ENCODE data around the gene SERPINA3. TPM values are rescaled to one million over a fixed set of nuclear protein-coding genes. Genes with fewer than 3 reads are reported as not detected.
A peak's percentile ranks its signal among the peaks of the same experiment; 100 is the strongest.

SERPINA3 gene
- total RNA-seq, 1 donor from 2014 or later: 5.2 TPM

- Mint-ChIP-seq H3K36me3 (ENCODE audit: insufficient read depth) (peaks cover 2% of the 10 kb centered on the region), H3K27ac (peak within 1 kb of the TSS; percentile 13), H3K27me3 (peaks cover 4% of the 10 kb centered on the region), H3K4me3 (ENCODE audit: low read depth) (peak within 1 kb of the TSS; percentile 52), H3K4me1 (ENCODE audit: low read depth) (peaks cover 17% of the 10 kb centered on the region), H3K9me3 (ENCODE audit: low read depth) (no peaks in the 10 kb centered on the region)
- no peak for DNase-seq (ENCODE audit: low spot score, unreplicated experiment)
- no peak for TF ChIP-seq CTCF (IDR thresholded peaks at IDR 0.05; ENCODE audit: unreplicated experiment)
Observed at GRCh38 chr14:94581127-94581999, 30.8 kb upstream of the SERPINA3 start, which contains the start of gene SERPINA5. Gene SERPINA5 (plus strand): TSS chr14:94581426. CDS start chr14:94587363, 5,937 bp downstream.

DNA sequence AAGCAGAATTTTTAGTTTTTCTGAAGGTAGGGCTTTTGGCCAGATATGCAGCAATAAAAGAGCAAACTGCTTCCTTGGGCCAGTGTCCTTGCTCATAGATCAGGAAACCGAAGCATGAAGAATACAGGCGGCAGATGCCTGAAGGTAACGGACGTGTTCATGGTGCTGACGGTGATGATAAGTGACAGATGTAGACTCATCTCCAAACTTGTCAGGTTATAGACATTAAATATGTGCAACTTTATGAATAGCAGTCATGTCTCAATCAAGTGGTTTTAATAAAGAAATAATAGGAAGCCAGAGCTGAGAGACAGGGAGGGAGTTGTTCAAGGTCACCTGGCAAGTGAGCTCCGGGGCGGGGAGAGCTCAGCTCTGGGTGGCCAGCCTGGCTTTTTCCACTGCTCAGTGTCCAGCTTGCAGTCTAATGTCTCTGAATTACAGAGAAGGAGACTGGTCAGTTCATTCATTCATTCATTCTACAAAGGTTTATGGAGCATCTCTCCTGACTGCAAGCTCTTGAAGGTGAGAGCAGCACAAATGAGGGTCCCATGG lies 29.9 kb upstream of the SERPINA3 start:
- Mint-ChIP-seq H3K4me3 (ENCODE audit: low read depth) (no peak overlapping the region), H3K36me3 (ENCODE audit: insufficient read depth) (peaks cover 2% of the 10 kb centered on the region), H3K4me1 (ENCODE audit: low read depth) (peaks cover 17% of the 10 kb centered on the region), H3K9me3 (ENCODE audit: low read depth) (no peaks in the 10 kb centered on the region), H3K27me3 (peaks cover 9% of the 10 kb centered on the region), H3K27ac (no peak overlapping the region)
- no peak for DNase-seq (ENCODE audit: low spot score, unreplicated experiment)
- TF ChIP-seq CTCF (IDR thresholded peaks at IDR 0.05; ENCODE audit: unreplicated experiment): no peak

- H3K27ac Mint-ChIP-seq: no peak overlapping the region
- peaks cover 2% of the 10 kb centered on the region for H3K36me3 Mint-ChIP-seq (ENCODE audit: insufficient read depth)
- no peak for TF ChIP-seq CTCF (IDR thresholded peaks at IDR 0.05; ENCODE audit: unreplicated experiment)
- peaks cover 9% of the 10 kb centered on the region for H3K27me3 Mint-ChIP-seq
- no peak overlapping the region for H3K4me3 Mint-ChIP-seq (ENCODE audit: low read depth)
- peaks cover 22% of the 10 kb centered on the region for H3K4me1 Mint-ChIP-seq (ENCODE audit: low read depth)
- no peaks in the 10 kb centered on the region for H3K9me3 Mint-ChIP-seq (ENCODE audit: low read depth)
- DNase-seq (ENCODE audit: low spot score, unreplicated experiment): no peak
Observed at GRCh38 chr14:94582851-94583250, 29.3 kb upstream of the SERPINA3 start.

DNA sequence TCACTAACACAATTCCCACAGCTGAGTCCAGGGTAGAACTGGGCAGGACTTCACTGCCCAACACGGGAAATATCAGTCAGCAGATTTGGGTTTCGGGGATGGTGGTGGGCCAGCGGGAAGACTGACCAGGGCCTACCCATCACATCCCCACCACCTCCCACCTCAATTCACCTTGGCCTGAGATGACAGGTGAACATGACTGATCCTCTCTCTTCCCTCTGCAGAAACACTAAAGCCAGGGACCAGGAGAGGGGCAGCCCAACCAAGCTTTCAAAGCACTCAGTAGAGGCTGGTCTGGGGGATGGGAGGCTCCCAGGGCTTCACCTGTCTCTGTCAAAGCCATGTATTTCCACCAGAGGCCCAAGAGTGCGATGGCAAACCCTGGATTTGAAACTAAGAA lies 28.6 kb upstream of the SERPINA3 start:
- no peak for TF ChIP-seq CTCF (IDR thresholded peaks at IDR 0.05; ENCODE audit: unreplicated experiment)
- H3K4me1 Mint-ChIP-seq (ENCODE audit: low read depth): peaks cover 28% of the 10 kb centered on the region
- H3K36me3 Mint-ChIP-seq (ENCODE audit: insufficient read depth): peaks cover 2% of the 10 kb centered on the region
- H3K9me3 Mint-ChIP-seq (ENCODE audit: low read depth): no peaks in the 10 kb centered on the region
- no peak for DNase-seq (ENCODE audit: low spot score, unreplicated experiment)
- H3K27ac Mint-ChIP-seq: no peak overlapping the region
- peaks cover 9% of the 10 kb centered on the region for H3K27me3 Mint-ChIP-seq
- H3K4me3 Mint-ChIP-seq (ENCODE audit: low read depth): no peak overlapping the region

- no peak overlapping the region for H3K4me3 Mint-ChIP-seq (ENCODE audit: low read depth)
- peak overlapping the region; percentile 62 for H3K27ac Mint-ChIP-seq
Observed at GRCh38 chr14:94584591-94585280, 27.5 kb upstream of the SERPINA3 start.

More at GRCh38 chr14:94584591-94585280, 27.5 kb upstream of the SERPINA3 start:
- H3K9me3 Mint-ChIP-seq (ENCODE audit: low read depth): no peaks in the 10 kb centered on the region
- no peak for DNase-seq (ENCODE audit: low spot score, unreplicated experiment)
- no peak for TF ChIP-seq CTCF (IDR thresholded peaks at IDR 0.05; ENCODE audit: unreplicated experiment)
- peaks cover 29% of the 10 kb centered on the region for H3K4me1 Mint-ChIP-seq (ENCODE audit: low read depth)
- H3K27me3 Mint-ChIP-seq: peaks cover 9% of the 10 kb centered on the region
- peaks cover 2% of the 10 kb centered on the region for H3K36me3 Mint-ChIP-seq (ENCODE audit: insufficient read depth)
